GM18858 (cell line): Measurements from ENCODE around the gene SMARCB1.

ENCODE experiments used
- ATAC-seq: cut with Tn5 transposase; IDR thresholded peaks from one replicate; pipeline ENCODE4 v1.9.1; 2021; ENCODE audit not compliant: unreplicated experiment

Gene SMARCB1

DNA sequence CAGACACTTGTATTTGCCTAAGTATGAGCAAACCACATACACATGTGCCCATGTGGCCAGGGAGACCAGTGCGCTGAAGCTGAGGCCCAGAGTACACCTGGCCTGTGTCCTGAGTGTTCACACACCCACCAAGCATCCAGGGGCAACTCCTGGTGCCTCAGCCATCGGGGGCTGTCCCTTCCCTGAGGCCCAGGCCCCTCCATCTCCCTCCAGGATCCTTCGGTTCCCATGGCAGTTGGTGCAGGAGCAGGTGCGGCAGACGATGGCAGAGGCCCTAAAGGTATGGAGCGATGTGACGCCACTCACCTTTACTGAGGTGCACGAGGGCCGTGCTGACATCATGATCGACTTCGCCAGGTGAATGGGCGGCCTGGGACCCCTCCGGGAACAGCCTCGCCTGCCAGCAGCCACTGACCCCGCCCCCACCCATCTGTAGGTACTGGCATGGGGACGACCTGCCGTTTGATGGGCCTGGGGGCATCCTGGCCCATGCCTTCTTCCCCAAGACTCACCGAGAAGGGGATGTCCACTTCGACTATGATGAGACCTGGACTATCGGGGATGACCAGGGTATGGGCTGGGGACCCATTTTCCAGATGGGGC is 6.5 kb upstream of the SMARCB1 start:
- no peak for ATAC-seq

DNA sequence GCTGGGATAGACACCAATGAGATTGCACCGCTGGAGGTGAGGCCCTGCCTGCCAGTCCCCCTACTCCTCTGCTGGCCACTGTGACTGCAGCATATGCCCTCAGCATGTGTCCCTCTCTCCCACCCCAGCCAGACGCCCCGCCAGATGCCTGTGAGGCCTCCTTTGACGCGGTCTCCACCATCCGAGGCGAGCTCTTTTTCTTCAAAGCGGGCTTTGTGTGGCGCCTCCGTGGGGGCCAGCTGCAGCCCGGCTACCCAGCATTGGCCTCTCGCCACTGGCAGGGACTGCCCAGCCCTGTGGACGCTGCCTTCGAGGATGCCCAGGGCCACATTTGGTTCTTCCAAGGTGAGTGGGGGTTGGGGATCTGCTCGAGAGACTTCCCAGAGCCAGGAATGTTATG is 5.7 kb upstream of the SMARCB1 start:
- ATAC-seq: no peak

DNA sequence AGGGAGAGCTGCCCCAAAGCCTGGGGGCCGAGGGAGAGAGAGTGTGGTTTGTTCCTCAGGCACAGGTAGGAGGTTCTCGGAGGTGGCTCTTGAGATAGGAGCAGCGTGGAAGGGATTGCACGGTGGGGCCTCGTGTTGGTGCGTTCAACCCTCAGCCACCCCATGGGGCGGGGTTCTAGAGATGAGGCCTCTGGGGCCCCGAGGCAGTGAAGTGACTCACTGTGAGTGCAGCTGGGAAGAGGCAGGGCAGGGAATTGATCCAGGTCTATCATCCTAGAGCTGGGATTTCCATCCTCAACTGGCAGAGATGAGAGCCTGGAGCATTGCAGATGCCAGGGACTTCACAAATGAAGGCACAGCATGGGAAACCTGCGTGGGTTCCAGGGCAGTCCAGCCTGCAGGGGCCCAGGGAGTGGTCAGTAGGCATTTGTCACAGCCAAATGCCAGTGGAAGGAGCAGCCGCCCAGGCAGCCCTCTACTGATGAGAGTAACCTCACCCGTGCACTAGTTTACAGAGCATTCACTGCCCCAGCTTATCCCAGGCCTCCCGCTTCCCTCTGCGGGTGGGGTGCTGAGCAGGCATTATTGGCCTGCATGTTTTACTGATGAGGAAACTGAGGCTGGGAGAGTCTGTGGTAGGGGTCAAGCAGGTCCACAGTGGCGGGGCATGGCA is 5.1 kb upstream of the SMARCB1 start:
- ATAC-seq: no peak

DNA sequence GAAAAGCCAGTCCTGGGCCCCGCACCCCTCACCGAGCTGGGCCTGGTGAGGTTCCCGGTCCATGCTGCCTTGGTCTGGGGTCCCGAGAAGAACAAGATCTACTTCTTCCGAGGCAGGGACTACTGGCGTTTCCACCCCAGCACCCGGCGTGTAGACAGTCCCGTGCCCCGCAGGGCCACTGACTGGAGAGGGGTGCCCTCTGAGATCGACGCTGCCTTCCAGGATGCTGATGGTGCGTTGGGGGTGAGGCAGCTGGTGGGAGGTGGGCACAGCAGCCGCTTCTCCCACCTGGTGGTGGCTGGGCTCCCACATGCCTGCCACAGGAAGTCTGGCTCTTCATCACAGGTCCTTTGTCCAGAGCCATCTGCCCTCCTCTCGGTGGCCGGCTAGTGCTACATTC is 4.5 kb upstream of the SMARCB1 start:
- ATAC-seq: no peak

DNA sequence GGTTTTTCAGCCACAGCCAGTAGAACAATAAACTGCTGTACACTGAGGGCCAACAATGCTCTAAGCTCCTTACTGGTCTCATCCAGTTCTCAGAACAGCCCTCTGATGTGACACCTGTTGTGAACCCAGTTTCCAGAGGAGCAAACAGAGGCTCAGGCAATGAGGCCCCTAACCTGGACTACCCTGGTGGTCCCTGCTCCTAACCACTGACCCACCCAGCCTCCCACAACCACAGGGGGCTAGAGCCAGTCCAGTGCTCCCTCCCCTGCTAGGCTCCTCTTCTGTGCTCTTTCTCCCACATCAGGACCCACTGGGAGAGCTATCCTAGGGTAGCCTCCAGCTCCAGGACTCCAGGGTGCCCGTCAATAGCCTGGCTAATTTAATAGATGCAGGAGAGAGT is 4.1 kb upstream of the SMARCB1 start:
- no peak for ATAC-seq

DNA sequence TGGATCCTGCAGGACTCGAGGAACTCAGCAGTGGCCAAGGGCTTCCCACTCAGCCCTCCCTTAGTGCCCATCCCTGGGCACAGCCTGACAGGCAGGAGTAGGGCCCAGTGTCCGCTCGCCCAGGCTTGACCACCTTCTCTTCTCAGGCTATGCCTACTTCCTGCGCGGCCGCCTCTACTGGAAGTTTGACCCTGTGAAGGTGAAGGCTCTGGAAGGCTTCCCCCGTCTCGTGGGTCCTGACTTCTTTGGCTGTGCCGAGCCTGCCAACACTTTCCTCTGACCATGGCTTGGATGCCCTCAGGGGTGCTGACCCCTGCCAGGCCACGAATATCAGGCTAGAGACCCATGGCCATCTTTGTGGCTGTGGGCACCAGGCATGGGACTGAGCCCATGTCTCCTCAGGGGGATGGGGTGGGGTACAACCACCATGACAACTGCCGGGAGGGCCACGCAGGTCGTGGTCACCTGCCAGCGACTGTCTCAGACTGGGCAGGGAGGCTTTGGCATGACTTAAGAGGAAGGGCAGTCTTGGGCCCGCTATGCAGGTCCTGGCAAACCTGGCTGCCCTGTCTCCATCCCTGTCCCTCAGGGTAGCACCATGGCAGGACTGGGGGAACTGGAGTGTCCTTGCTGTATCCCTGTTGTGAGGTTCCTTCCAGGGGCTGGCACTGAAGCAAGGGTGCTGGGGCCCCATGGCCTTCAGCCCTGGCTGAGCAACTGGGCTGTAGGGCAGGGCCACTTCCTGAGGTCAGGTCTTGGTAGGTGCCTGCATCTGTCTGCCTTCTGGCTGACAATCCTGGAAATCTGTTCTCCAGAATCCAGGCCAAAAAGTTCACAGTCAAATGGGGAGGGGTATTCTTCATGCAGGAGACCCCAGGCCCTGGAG is 3.3 kb upstream of the SMARCB1 start:
- ATAC-seq: no peak

DNA sequence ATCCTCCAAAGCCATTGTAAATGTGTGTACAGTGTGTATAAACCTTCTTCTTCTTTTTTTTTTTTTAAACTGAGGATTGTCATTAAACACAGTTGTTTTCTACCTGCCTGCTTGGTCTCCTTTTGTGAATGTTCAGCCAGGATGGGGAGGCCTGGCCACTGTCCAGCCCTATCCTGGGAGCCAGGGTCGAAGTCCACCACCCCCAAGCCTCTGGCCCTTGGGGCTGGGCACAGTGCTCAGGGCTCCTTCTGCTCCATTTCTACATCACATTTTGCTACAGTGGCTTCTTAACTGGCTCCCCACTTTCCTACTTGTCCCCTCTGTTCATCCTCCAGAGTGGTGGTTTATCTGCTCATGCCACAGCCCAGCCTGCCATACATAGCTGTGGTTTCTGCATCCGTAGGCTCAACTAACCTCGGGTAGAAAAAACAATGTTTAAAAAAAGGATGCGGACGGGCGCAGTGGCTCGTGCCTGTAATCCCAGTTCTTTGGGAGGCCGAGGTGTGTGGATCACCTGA is 2.5 kb upstream of the SMARCB1 start:
- no peak for ATAC-seq

DNA sequence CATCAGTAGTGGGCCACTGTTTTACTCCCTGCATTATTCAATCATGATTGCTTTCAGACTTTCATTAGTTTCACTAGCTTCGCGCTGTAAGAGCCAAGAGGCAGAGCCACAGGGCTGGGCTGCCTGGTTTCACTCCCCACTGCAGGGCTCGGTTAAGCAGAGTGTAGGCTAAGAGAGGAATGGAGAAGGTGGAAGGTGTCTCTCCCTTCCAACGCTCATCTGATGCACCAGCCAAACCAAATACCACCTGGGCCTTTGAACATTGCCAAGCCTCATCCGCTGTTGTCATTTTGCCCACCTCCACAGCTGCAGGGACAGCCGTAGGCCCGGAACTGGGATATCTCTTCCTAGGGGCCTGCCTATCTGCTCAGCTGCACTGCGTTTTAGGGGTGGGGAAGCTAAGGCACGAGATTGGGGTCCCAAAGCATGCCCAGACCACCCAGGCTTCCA is 480 bp upstream of the SMARCB1 start:
- no peak for ATAC-seq

DNA sequence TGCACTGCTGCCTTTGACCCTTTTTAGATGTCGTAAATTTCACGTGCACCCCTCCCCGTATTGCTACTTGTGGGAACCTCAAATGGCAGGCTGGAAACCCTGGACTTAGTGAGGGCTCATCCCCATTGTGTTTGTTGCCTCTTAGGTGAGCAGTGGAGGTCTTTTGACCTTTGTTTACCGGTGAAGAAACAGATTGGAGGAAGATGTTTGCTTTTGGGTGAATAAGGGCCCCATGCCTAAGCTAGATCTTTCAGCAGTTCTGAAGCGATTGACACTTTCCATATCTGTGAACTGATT is 782 bp downstream of the SMARCB1 start:
- no peak for ATAC-seq

DNA sequence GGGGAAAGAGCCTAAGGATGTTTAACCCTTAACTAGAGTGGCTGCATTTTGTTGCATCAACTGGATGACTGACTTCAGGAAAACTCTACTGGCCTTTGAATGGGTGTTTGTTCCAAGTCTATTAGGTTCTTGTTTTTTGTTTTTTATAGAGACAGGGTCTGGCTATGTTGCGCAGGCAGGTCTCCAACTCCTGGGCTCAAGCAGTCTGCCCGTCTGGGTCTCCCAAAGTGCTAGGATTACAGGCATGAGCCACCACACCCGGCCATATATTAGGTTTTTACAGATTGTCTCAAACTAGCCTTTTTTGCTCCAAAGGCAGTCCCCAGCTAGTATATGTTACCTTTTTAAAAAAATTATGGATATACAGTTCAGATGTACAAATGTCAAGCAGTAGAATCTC is 1.1 kb downstream of the SMARCB1 start:
- no peak for ATAC-seq

DNA sequence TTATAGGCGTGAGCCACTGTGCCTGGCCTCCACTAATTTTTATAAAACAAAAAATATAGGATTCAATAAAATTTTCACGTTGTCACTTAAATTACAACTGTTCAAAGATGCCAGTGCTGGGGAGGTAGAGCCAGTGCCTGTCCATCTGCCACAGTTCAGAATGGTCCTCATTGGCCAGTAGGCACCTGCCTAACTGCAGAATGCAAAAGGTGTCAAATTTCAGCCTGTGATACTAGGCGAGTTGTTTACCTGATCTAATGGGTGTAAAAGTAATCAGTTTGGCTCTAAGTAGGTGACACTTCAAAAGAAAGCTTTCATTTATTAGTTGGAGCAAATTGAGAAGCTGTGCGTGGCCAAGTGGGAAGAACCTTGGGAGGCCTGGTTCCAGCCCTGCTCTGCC is 2.4 kb downstream of the SMARCB1 start:
- no peak for ATAC-seq

DNA sequence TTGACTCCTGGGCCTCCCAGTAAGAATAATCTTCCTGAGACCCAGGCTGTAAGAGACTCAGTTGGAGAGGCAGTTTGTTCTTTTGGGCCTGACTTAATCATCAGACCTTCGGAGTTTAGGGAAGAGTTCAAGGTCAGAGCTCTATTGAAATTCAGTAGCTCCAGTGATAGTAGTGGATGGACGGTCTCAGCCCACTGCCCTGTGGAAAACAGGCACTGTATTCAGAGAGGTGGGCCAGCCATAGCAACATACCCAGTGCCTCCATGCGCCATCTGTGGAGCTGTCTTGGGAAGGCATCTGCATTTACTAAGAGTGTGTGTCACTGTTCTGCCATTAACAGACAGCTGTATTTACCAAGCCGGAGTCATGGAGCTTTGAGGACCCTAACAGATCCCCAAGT is 2.9 kb downstream of the SMARCB1 start:
- ATAC-seq: no peak

DNA sequence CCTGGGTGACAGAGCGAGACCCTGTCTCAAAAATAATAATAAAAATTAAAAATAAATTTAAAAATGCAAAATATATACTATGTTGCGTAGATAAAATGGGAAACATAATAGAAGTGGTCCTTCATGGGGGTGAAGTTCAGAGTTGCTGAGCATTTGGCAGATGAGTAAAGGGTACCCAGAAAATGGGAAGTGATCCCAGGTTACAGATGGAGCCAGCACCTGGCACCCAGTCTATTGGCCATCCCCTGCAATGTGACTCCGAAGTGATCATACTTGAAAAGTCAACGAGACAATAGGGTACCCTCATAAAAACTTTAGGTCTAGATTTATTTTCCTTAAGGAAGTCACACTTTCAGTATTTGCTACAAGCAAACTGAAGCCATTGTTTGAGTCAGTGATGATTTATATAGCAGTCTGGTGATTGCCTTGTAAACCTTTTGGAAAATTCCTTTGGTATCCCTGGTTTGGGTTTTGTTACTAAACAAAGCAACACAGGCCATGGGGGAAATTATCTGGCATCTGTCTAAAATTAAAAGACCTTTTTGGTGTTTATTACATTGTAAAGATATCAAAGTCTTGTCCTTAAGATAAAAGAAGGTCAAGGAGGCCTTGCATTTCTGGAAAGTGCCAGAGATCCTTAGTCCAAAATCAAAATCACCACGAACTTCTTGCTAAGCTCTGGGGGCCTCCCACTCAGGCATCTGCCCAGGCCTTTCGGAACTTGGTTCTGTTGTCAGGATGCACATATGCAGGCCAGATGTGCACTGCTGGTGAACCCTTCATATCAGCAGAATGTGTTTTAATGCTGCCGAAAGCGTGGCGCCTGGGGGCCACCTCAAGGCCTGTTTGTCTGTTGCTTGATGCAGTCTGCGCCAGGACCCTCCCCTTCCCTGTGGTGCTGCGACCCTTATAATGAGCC is 4.3 kb downstream of the SMARCB1 start:
- ATAC-seq: no peak

DNA sequence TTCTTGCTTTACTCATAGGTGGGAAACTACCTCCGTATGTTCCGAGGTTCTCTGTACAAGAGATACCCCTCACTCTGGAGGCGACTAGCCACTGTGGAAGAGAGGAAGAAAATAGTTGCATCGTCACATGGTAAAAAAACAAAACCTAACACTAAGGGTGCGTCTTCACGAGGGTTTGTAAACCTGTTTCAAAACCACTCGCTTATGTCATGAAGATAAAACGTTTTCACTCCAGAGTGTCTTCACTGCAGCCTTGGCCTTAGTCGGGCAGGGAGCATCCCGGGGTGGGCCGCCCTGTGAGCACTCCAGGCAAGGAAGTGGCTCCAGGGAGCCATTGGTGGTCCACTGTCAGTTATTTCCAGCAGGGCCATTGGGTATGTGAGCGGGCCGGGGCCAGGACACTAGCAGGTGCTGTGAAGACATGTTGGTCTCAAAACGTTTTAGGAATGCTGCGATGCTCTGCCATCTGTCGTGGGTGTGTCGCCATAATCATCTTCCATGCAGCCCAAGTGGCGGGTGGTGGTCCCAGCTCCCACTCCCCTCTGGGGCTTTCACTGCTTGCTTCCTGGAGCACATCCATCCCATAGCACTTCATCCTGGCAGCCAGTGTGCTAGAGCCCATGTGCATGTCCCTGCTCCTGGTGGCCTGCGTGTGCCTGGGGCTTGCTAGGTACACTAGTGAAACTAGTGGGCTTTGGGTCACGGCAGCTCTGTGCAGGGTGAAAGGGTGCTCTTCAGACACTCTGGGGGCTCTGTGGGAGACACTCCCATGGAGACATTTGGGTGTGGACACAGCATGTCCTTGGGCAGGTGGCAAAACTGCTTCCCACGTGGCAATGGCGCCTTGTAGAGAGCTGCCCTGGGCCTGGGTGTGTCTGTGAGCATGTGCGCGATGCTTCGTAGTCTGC is 5.2 kb downstream of the SMARCB1 start:
- ATAC-seq: no peak

DNA sequence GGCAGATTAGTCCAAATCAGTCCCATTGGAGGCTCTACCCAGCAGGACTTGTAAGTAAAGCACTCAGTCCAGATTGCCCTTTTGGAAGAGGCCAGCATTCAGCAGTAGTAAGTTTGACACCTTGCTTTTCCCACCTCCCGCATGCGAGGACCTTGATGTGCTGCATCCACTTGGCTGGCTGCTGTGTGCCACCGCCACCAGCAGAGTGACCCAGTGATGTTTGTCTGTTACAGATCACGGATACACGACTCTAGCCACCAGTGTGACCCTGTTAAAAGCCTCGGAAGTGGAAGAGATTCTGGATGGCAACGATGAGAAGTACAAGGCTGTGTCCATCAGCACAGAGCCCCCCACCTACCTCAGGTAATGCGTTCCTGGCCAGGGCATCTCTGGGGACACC is 6.6 kb downstream of the SMARCB1 start:
- no peak for ATAC-seq

DNA sequence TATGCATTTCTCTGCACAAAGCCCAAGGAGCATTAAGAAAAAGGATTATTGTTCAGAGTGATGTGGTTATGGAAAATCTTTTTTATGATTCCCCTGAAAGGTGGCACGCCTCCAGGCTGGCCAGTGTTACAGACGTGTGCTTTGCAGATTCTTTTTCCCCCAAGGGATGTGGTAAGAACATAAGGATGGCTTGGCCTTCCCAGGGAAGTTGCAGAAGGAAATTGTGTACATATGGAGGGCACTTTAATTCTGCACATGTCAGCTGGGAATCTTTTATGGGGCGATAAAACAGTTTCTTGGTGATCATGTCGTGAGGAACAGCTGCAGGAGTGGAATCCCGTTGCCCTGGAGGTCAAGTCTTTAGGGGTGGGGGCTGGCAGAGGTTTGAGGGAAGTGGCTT is 9.7 kb downstream of the SMARCB1 start:
- ATAC-seq: no peak

DNA sequence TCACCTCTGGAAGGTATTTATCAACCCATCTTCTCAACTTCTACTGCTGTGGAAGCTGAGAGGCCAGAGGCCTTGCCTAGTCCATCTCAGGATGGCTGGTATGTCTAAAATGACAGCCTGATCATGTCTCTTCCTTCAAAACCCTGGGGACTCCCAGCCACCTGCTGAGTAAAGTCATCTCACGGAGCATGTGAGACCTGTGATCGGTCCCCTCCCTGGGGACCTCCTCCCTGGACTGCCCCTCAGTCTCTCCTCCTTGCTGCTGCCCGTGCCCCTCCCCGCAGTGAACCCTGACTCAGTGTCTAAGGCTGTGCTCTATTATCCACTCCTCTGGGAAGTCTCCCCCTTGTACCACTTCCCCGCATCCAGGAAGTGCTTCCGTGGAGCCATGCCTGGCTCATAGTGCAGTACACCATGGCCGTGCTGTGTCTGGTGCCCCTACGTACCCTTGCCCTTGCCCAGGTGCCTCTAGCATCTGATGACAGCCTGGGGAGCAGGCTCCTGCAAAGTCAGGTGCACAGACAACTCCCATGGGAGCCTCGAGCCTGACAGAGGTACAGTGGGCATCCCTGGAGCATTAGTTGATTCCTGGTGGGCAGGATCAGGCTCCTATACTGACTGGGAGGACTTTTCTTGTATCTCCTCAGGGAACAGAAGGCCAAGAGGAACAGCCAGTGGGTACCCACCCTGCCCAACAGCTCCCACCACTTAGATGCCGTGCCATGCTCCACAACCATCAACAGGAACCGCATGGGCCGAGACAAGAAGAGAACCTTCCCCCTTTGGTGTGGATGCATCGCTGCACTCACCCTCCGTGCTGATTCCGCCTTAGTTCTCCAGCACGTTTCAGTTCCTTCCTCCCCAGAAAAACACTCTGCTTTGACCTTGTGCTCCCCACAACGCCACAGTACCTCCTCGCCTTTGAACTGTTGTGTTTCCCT is 13.8 kb downstream of the SMARCB1 start:
- no peak for ATAC-seq

DNA sequence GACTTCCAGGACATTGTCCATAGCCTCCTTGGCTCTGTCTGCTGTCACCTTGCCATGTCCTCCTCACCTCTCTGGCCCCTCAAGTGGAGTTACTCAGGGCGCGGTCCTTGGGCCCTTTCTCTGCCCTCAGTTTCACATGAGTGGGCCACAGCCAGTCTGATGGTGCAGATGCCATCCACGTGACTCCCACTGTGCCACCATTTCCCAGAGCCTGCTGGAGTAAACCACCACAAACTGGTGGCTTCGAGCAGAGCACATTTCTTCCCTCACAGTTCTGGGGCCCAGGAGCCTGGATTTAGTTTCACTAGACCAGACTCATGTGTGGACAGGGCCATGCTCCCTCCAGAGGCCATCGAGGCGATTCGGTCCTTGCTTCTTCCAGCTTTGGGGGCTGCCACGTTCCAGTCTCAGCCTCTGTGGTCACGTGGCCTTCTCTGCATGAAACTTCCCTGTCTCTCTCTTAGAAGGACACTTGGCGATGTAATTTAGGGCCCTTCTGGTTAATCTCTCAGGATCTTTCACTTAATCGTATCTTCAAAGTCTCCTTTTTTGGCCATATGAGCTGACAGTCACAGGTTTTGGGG is 14.6 kb downstream of the SMARCB1 start:
- ATAC-seq: no peak
